ENCODE results near the gene ZP4.

- TF ChIP-seq CTCF (conservative IDR thresholded peaks at IDR 0.05; ENCODE audit: low read depth in 2 of 2), result no peak
- TF ChIP-seq CREB1 (CRISPR knock-in tag; IDR thresholded peaks at IDR 0.05; ENCODE audit: low read depth), result no peak
- no peak for TF ChIP-seq EZH2 (IDR thresholded peaks at IDR 0.05; ENCODE audit: low read depth, unreplicated experiment)
- no peak for TF ChIP-seq EZH2phosphoT487 (IDR thresholded peaks at IDR 0.05; ENCODE audit: unreplicated experiment)
- TF ChIP-seq REST (IDR thresholded peaks at IDR 0.05; ENCODE audit: unreplicated experiment), result no peak
- no peak for TF ChIP-seq STAT1 (IDR thresholded peaks at IDR 0.05; ENCODE audit: unreplicated experiment)
- no peak for TF ChIP-seq POLR2AphosphoS5 (IDR thresholded peaks at IDR 0.05; ENCODE audit: low read depth)
- no peak for TF ChIP-seq ZNF331 (CRISPR knock-in tag; IDR thresholded peaks at IDR 0.05; ENCODE audit: low read depth)
- TF ChIP-seq, protein P1, sequence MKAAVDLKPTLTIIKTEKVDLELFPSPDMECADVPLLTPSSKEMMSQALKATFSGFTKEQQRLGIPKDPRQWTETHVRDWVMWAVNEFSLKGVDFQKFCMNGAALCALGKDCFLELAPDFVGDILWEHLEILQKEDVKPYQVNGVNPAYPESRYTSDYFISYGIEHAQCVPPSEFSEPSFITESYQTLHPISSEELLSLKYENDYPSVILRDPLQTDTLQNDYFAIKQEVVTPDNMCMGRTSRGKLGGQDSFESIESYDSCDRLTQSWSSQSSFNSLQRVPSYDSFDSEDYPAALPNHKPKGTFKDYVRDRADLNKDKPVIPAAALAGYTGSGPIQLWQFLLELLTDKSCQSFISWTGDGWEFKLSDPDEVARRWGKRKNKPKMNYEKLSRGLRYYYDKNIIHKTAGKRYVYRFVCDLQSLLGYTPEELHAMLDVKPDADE (IDR thresholded peaks at IDR 0.05), result no peak
- TF ChIP-seq JUNB (IDR thresholded peaks at IDR 0.05; ENCODE audit: unreplicated experiment), result no peak
- no peak for TF ChIP-seq ZNF114 (CRISPR knock-in tag; IDR thresholded peaks at IDR 0.05)
- TF ChIP-seq, protein P2, sequence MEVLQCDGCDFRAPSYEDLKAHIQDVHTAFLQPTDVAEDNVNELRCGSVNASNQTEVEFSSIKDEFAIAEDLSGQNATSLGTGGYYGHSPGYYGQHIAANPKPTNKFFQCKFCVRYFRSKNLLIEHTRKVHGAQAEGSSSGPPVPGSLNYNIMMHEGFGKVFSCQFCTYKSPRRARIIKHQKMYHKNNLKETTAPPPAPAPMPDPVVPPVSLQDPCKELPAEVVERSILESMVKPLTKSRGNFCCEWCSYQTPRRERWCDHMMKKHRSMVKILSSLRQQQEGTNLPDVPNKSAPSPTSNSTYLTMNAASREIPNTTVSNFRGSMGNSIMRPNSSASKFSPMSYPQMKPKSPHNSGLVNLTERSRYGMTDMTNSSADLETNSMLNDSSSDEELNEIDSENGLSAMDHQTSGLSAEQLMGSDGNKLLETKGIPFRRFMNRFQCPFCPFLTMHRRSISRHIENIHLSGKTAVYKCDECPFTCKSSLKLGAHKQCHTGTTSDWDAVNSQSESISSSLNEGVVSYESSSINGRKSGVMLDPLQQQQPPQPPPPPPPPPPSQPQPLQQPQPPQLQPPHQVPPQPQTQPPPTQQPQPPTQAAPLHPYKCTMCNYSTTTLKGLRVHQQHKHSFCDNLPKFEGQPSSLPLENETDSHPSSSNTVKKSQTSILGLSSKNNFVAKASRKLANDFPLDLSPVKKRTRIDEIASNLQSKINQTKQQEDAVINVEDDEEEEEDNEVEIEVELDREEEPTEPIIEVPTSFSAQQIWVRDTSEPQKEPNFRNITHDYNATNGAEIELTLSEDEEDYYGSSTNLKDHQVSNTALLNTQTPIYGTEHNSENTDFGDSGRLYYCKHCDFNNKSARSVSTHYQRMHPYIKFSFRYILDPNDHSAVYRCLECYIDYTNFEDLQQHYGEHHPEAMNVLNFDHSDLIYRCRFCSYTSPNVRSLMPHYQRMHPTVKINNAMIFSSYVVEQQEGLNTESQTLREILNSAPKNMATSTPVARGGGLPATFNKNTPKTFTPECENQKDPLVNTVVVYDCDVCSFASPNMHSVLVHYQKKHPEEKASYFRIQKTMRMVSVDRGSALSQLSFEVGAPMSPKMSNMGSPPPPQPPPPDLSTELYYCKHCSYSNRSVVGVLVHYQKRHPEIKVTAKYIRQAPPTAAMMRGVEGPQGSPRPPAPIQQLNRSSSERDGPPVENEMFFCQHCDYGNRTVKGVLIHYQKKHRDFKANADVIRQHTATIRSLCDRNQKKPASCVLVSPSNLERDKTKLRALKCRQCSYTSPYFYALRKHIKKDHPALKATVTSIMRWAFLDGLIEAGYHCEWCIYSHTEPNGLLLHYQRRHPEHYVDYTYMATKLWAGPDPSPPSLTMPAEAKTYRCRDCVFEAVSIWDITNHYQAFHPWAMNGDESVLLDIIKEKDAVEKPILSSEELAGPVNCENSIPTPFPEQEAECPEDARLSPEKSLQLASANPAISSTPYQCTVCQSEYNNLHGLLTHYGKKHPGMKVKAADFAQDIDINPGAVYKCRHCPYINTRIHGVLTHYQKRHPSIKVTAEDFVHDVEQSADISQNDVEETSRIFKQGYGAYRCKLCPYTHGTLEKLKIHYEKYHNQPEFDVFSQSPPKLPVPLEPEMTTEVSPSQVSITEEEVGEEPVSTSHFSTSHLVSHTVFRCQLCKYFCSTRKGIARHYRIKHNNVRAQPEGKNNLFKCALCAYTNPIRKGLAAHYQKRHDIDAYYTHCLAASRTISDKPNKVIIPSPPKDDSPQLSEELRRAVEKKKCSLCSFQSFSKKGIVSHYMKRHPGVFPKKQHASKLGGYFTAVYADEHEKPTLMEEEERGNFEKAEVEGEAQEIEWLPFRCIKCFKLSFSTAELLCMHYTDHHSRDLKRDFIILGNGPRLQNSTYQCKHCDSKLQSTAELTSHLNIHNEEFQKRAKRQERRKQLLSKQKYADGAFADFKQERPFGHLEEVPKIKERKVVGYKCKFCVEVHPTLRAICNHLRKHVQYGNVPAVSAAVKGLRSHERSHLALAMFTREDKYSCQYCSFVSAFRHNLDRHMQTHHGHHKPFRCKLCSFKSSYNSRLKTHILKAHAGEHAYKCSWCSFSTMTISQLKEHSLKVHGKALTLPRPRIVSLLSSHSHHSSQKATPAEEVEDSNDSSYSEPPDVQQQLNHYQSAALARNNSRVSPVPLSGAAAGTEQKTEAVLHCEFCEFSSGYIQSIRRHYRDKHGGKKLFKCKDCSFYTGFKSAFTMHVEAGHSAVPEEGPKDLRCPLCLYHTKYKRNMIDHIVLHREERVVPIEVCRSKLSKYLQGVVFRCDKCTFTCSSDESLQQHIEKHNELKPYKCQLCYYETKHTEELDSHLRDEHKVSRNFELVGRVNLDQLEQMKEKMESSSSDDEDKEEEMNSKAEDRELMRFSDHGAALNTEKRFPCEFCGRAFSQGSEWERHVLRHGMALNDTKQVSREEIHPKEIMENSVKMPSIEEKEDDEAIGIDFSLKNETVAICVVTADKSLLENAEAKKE (CRISPR knock-in tag; IDR thresholded peaks at IDR 0.05), result no peak
Observed at GRCh38 chr1:237838904-237839534, 51.7 kb downstream of the ZP4 start.

Measured in GM23338 (cell line).